ENCODE results near the gene DYDC2.

DYDC2 gene

DNA sequence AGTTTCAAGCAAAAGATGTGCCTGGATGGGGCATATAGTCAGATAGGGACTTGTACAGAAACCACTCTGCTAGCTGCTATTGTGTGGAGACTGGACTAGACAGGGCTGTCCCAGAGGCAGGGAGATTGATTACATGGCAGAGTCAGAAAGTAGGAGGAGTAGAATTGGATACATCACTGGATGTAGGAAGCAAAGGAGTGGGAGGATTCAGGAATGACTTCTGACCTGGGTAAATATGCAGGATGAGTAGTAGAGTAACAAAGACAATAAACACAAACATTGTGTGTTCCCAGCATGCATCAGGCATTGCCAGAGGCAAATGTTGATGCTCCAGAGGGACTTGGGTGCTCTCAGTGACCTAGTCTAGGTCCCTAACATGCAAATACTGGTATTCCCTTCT lies 36.2 kb upstream of the DYDC2 start:
- no peak for DNase-seq
- Histone ChIP-seq H3K79me2 (ENCODE audit: low read length) (no peaks in the 10 kb centered on the region), H3K27ac (ENCODE audit: low read length) (no peak overlapping the region), H3K4me2 (ENCODE audit: low read depth, low read length) (no peak overlapping the region), H3K4me1 (ENCODE audit: low read length) (no peaks in the 10 kb centered on the region), H2AFZ (ENCODE audit: low read length) (no peak overlapping the region), H3K9ac (ENCODE audit: low read length) (no peak overlapping the region), H3K9me2 (replicated peaks; ENCODE audit: insufficient read depth, low read length) (no peaks in the 10 kb centered on the region), H3K4me3 (ENCODE audit: low read length) (no peak overlapping the region), H3F3A (ENCODE audit: insufficient read depth, low read length) (no peaks in the 10 kb centered on the region), H3K9me3 (replicated peaks; ENCODE audit: insufficient read depth, low read length) (no peaks in the 10 kb centered on the region), H4K20me1 (ENCODE audit: insufficient read depth, low read length) (no peaks in the 10 kb centered on the region), H3K27me3 (replicated peaks; ENCODE audit: insufficient read depth, low read length) (no peaks in the 10 kb centered on the region), H3K36me3 (replicated peaks; ENCODE audit: insufficient read depth, low read length) (no peaks in the 10 kb centered on the region)
- TF ChIP-seq EZH2phosphoT487 (IDR thresholded peaks at IDR 0.05; ENCODE audit: low read length) = no peak
- no peak for TF ChIP-seq CTCF (IDR thresholded peaks at IDR 0.05; ENCODE audit: low read length)
- TF ChIP-seq EZH2 (optimal IDR thresholded peaks at IDR 0.05; ENCODE audit: low read depth, low read length) = no peak

DNA sequence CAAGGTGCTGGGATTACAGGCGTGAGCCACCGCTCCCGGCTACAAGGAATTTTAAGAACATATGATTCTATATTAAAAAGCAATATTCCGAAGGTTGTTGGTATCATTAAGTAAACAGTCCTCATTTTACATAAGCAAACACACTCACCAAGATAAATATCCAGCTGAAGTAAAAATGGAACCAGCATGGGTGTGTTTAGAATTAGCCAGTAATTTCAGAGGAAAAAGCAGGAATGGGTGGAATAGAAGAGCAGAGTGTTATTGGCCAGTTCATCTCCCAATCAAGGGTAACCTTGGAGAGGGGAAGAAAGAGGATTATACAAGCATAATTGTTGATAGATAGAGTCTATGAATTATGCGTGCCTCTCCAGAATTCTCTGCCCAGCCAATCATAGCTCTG lies 35.4 kb upstream of the DYDC2 start:
- no peak for DNase-seq
- no peak overlapping the region for H3K4me3 ChIP-seq (ENCODE audit: low read length)
- H3K27ac ChIP-seq (ENCODE audit: low read length) = no peak overlapping the region
- H3K4me2 ChIP-seq (ENCODE audit: low read depth, low read length) = no peak overlapping the region
- no peaks in the 10 kb centered on the region for H3K9me3 ChIP-seq (replicated peaks; ENCODE audit: insufficient read depth, low read length)
- H3K9me2 ChIP-seq (replicated peaks; ENCODE audit: insufficient read depth, low read length) = no peaks in the 10 kb centered on the region
- H2AFZ ChIP-seq (ENCODE audit: low read length) = no peak overlapping the region
- H3K27me3 ChIP-seq (replicated peaks; ENCODE audit: insufficient read depth, low read length) = no peaks in the 10 kb centered on the region
- no peaks in the 10 kb centered on the region for H3K79me2 ChIP-seq (ENCODE audit: low read length)
- H3K4me1 ChIP-seq (ENCODE audit: low read length) = no peaks in the 10 kb centered on the region
- no peaks in the 10 kb centered on the region for H4K20me1 ChIP-seq (ENCODE audit: insufficient read depth, low read length)
- H3K36me3 ChIP-seq (replicated peaks; ENCODE audit: insufficient read depth, low read length) = no peaks in the 10 kb centered on the region
- H3F3A ChIP-seq (ENCODE audit: insufficient read depth, low read length) = no peaks in the 10 kb centered on the region
- TF ChIP-seq EZH2phosphoT487 (IDR thresholded peaks at IDR 0.05; ENCODE audit: low read length) (no peak), CTCF (IDR thresholded peaks at IDR 0.05; ENCODE audit: low read length) (no peak), EZH2 (optimal IDR thresholded peaks at IDR 0.05; ENCODE audit: low read depth, low read length) (no peak)
- H3K9ac ChIP-seq (ENCODE audit: low read length) = no peak overlapping the region

DNA sequence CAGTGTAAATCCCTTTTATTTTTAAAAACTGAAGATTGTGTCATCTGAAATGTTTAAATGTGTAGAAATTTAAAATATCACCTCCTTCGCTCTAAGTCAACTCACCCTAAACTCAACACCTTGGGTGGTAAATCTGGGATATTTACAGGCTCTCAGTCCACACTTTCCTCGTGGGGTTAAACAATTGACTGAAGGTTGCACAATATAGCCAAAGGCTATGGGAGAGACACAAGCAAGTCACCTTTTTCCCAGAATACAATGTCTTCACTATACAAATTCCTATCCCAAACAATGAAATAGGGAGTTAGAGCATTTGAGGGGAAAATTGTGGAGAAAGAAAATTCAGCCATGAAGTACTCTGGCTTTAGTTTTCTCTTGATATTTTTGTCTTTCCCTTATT lies 34.4 kb upstream of the DYDC2 start:
- Histone ChIP-seq H3F3A (ENCODE audit: insufficient read depth, low read length) (no peaks in the 10 kb centered on the region), H3K79me2 (ENCODE audit: low read length) (no peaks in the 10 kb centered on the region), H3K9me3 (replicated peaks; ENCODE audit: insufficient read depth, low read length) (no peaks in the 10 kb centered on the region), H3K4me3 (ENCODE audit: low read length) (no peak overlapping the region), H3K9me2 (replicated peaks; ENCODE audit: insufficient read depth, low read length) (no peaks in the 10 kb centered on the region), H3K9ac (ENCODE audit: low read length) (no peak overlapping the region), H4K20me1 (ENCODE audit: insufficient read depth, low read length) (no peaks in the 10 kb centered on the region), H3K27ac (ENCODE audit: low read length) (no peak overlapping the region), H3K4me1 (ENCODE audit: low read length) (no peaks in the 10 kb centered on the region), H3K27me3 (replicated peaks; ENCODE audit: insufficient read depth, low read length) (no peaks in the 10 kb centered on the region), H2AFZ (ENCODE audit: low read length) (no peak overlapping the region), H3K4me2 (ENCODE audit: low read depth, low read length) (no peak overlapping the region), H3K36me3 (replicated peaks; ENCODE audit: insufficient read depth, low read length) (no peaks in the 10 kb centered on the region)
- TF ChIP-seq EZH2 (optimal IDR thresholded peaks at IDR 0.05; ENCODE audit: low read depth, low read length) (no peak), CTCF (IDR thresholded peaks at IDR 0.05; ENCODE audit: low read length) (no peak)
- no peak for DNase-seq

Measured in MM.1S (cell line).